Gastroesophageal sphincter (tissue), 4 donors: ENCODE measurements around the gene PRR5L. TPM values are rescaled to one million over a fixed set of nuclear protein-coding genes. Genes with fewer than 3 reads are reported as not detected.

Experiments used
- ATAC-seq: fragments of 150-250 bp; one replicate; pipeline ENCODE4 v1.9.1; 2016; ENCODE audit warnings: mild to moderate bottlenecking, moderate library complexity
- H3K27ac ChIP-seq, 4 donors: fragments of 200-600 bp; sonication (generic) in 3 of 4; 1 replicate in 3 of 4; 2 replicates in 1 of 4; pipeline ENCODE4 v1.5.1; 2016 to 2019
- H3K27me3 ChIP-seq: fragments of 200-600 bp; sonication (generic); one replicate; pipeline ENCODE4 v1.5.1; 2019
- H3K36me3 ChIP-seq, 2 donors: fragments of 200-600 bp; sonication (generic); one replicate each; pipeline ENCODE4 v1.5.1; 2019; ENCODE audit warnings: control low read depth in 1 of 2
- H3K4me1 ChIP-seq, 3 donors: fragments of 200-600 bp; sonication (generic); 1 replicate in 2 of 3; 2 replicates in 1 of 3; pipeline ENCODE4 v1.5.1; 2016 to 2019; ENCODE audit warnings: control low read depth in 2 of 3
- H3K4me3 ChIP-seq, 2 donors: fragments of 200-600 bp; sonication (generic); one replicate each; pipeline ENCODE4 v1.5.1; 2019; ENCODE audit warnings: mild to moderate bottlenecking in 1 of 2, moderate library complexity in 1 of 2
- H3K9me3 ChIP-seq, 3 donors: fragments of 200-600 bp; sonication (generic); one replicate each; pipeline ENCODE4 v1.5.1; 2017 to 2019; ENCODE audit warnings: control low read depth in 2 of 3
- EP300 ChIP-seq: sonication (generic); formaldehyde crosslinking; IDR thresholded peaks from one replicate; pipeline ENCODE4 v1.6.1; 2017; ENCODE audit warnings: antibody characterized with exemption, mild to moderate bottlenecking
- POLR2A ChIP-seq, 2 donors: fragments of 450-650 bp; IDR thresholded peaks; one replicate each; pipeline ENCODE4 v1.6.1; 2017; ENCODE audit warnings: antibody characterized with exemption in 2 of 2, mild to moderate bottlenecking in 2 of 2, moderate library complexity in 1 of 2
- POLR2AphosphoS5 ChIP-seq: sonication (generic); formaldehyde crosslinking; IDR thresholded peaks from one replicate; pipeline ENCODE4 v1.6.1; 2017; ENCODE audit warnings: antibody characterized with exemption
- WGBS, 2 donors: methylation state at CpG; one replicate each; pipeline ENCODE4 v1.1.5; 2018; ENCODE audit warnings: low coverage in 1 of 2; 5-methylcytosine and 5-hydroxymethylcytosine counted together
- total RNA-seq, 4 donors: library from RNA; depleted of rRNA; stranded (reverse); fragments of >200 nt; gene quantifications; one replicate each; pipeline ENCODE4 v1.1.0, GENCODE V29; 2016
- TF ChIP-seq, protein P1 (sequence below), 4 experiments: fragments of 200-600 bp in 2 of 4; fragments of 450-650 bp in 2 of 4; sonication (generic) in 1 of 4; IDR thresholded peaks; one replicate each; pipeline ENCODE4 v1.5.1; 2017 to 2019; ENCODE audit warnings: antibody characterized with exemption in 4 of 4, mild to moderate bottlenecking in 2 of 4, moderate library complexity in 2 of 4

PRR5L gene
- total RNA-seq, 4 donors from 2014 or later = 2.8 to 9.7 (median 7.5) TPM

- no peak for ATAC-seq
- Histone ChIP-seq H3K27me3 (peaks cover 11% of the 10 kb centered on the region), H3K9me3 (no peaks in the 10 kb centered on the region), H3K4me1 (no peaks in the 10 kb centered on the region), H3K36me3 (no peaks in the 10 kb centered on the region), H3K4me3 (no peak overlapping the region), H3K27ac (no peak overlapping the region)
- WGBS, 2 donors = 58 to 77% methylated on average over 3 of the region's 7 CpGs
- TF ChIP-seq POLR2A (IDR thresholded peaks at IDR 0.05) (no peak), POLR2AphosphoS5 (no peak), EP300 (no peak)
- TF ChIP-seq, protein P1, sequence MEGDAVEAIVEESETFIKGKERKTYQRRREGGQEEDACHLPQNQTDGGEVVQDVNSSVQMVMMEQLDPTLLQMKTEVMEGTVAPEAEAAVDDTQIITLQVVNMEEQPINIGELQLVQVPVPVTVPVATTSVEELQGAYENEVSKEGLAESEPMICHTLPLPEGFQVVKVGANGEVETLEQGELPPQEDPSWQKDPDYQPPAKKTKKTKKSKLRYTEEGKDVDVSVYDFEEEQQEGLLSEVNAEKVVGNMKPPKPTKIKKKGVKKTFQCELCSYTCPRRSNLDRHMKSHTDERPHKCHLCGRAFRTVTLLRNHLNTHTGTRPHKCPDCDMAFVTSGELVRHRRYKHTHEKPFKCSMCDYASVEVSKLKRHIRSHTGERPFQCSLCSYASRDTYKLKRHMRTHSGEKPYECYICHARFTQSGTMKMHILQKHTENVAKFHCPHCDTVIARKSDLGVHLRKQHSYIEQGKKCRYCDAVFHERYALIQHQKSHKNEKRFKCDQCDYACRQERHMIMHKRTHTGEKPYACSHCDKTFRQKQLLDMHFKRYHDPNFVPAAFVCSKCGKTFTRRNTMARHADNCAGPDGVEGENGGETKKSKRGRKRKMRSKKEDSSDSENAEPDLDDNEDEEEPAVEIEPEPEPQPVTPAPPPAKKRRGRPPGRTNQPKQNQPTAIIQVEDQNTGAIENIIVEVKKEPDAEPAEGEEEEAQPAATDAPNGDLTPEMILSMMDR (IDR thresholded peaks at IDR 0.05) = no peak
These were observed 92.9 kb downstream of the PRR5L start for GRCh38 chr11:36388951-36389350.

DNA sequence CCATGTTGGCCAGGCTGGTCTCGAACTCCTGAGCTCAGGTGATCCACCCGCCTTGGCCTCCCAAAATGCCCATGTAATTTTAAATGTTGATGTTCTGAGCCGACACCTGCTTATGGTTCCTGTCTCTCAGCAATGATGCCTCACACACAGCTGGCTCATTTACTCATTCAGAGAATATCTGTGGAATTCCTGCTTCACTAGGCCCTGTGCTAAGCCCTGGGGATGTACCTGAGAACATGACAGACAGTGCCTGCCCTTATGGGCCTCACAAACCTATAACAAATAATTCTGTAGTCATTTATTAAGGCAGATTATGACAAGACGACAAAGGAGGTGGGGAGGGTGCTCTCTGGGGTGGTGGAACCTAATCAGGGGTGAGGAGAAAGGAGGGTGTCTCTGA is 93.7 kb downstream of the PRR5L start:
- no peak for TF ChIP-seq EP300
- no peak for TF ChIP-seq POLR2A (IDR thresholded peaks at IDR 0.05)
- TF ChIP-seq POLR2AphosphoS5 = no peak
- TF ChIP-seq, protein P1 (IDR thresholded peaks at IDR 0.05) = no peak
- WGBS, 2 donors = 82 to 92% methylated on average over 3 of the region's 4 CpGs
- Histone ChIP-seq H3K9me3 (no peaks in the 10 kb centered on the region), H3K36me3 (peaks cover 0 to 4% of the 10 kb centered on the region in 2 donors), H3K27ac (no peak overlapping the region), H3K4me1 (no peaks in the 10 kb centered on the region), H3K4me3 (no peak overlapping the region), H3K27me3 (peaks cover 16% of the 10 kb centered on the region)
- no peak for ATAC-seq

- TF ChIP-seq POLR2AphosphoS5 (no peak), POLR2A (IDR thresholded peaks at IDR 0.05) (no peak), EP300 (no peak)
- TF ChIP-seq, protein P1 (IDR thresholded peaks at IDR 0.05) = no peak
- no peak for ATAC-seq
- no peak overlapping the region for H3K27ac ChIP-seq
- no peak overlapping the region for H3K4me3 ChIP-seq
- 48 to 80% methylated on average over 1 to 4 of the region's 4 CpGs for WGBS, 2 donors
- H3K4me1 ChIP-seq = no peaks in the 10 kb centered on the region
- H3K27me3 ChIP-seq = peaks cover 16% of the 10 kb centered on the region
- H3K9me3 ChIP-seq = no peaks in the 10 kb centered on the region
- peaks cover 0 to 4% of the 10 kb centered on the region in 2 donors for H3K36me3 ChIP-seq
These were observed 94.9 kb downstream of the PRR5L start for GRCh38 chr11:36390963-36391471.

- peaks cover 12% of the 10 kb centered on the region for H3K27me3 ChIP-seq
- no peak overlapping the region for H3K27ac ChIP-seq
- WGBS, 2 donors = 71 to 96% methylated on average over 1 to 2 of the region's 2 CpGs
- no peaks in the 10 kb centered on the region for H3K9me3 ChIP-seq
- H3K4me1 ChIP-seq = no peaks in the 10 kb centered on the region
- TF ChIP-seq POLR2A (IDR thresholded peaks at IDR 0.05) (no peak), POLR2AphosphoS5 (no peak), EP300 (no peak)
- TF ChIP-seq, protein P1 (IDR thresholded peaks at IDR 0.05) = no peak
- no peak for ATAC-seq
- no peak overlapping the region for H3K4me3 ChIP-seq
- H3K36me3 ChIP-seq = peaks cover 0 to 4% of the 10 kb centered on the region in 2 donors
These were observed 96.1 kb downstream of the PRR5L start for GRCh38 chr11:36392196-36392595.

DNA sequence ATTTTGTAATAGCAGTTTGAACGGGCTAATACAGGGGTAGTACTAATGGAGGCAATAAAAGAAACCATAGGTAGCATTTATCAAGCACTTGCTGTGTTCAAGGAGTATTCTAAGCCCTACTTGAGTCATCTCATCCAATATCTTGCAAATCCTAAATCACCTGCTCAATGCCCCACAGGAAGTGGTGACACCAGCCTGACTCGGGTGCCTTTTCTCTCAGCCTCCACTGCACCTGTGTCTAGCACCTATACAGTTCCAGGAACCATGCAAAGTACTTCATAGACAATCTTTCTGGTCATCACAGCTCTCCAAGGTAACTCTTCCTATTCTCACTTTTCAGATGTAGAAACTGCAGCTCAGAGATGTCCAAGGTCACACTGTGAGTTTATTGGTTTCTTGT is 98.0 kb downstream of the PRR5L start:
- no peak overlapping the region for H3K27ac ChIP-seq
- peaks cover 0 to 4% of the 10 kb centered on the region in 2 donors for H3K36me3 ChIP-seq
- no peaks in the 10 kb centered on the region for H3K4me1 ChIP-seq
- no peak for ATAC-seq
- no peaks in the 10 kb centered on the region for H3K9me3 ChIP-seq
- 52 to 83% methylated on average over 1 to 2 of the region's 2 CpGs for WGBS, 2 donors
- TF ChIP-seq POLR2AphosphoS5 = no peak
- TF ChIP-seq POLR2A (IDR thresholded peaks at IDR 0.05) = no peak
- TF ChIP-seq, protein P1 (IDR thresholded peaks at IDR 0.05) = no peak
- TF ChIP-seq EP300 = no peak
- H3K4me3 ChIP-seq = no peak overlapping the region
- peaks cover 16% of the 10 kb centered on the region for H3K27me3 ChIP-seq
